Mesothelial cell of epicardium (in vitro differentiated cells): ENCODE results near the gene ZDHHC1. TPM values are rescaled to one million over a fixed set of nuclear protein-coding genes. Genes with fewer than 3 reads are reported as not detected.

Experiments used
- DNase-seq, 2 experiments: peaks; one replicate each; pipeline ENCODE4 v3.0.0; 2021; ENCODE audit warnings: low spot score in 2 of 2; ENCODE audit not compliant: unreplicated experiment in 2 of 2
- H3K27ac Mint-ChIP-seq: 2 replicates; pipeline ENCODE4 v1.8.0; 2021; ENCODE audit warnings: mixed read lengths
- H3K27me3 Mint-ChIP-seq: 2 replicates; pipeline ENCODE4 v1.8.0; 2021; ENCODE audit warnings: low read depth, mixed read lengths
- H3K36me3 Mint-ChIP-seq: 2 replicates; pipeline ENCODE4 v1.8.0; 2021; ENCODE audit warnings: mixed read lengths
- H3K4me1 Mint-ChIP-seq: 2 replicates; pipeline ENCODE4 v1.8.0; 2021; ENCODE audit warnings: mixed read lengths
- H3K4me3 Mint-ChIP-seq: 2 replicates; pipeline ENCODE4 v1.8.0; 2021; ENCODE audit warnings: mild to moderate bottlenecking, moderate library complexity, mixed read lengths
- H3K9me3 Mint-ChIP-seq: 2 replicates; pipeline ENCODE4 v1.8.0; 2021; ENCODE audit warnings: mixed read lengths
- CTCF ChIP-seq: fragments of 200-600 bp; sonication (generic); IDR thresholded peaks from one replicate; pipeline ENCODE4 v1.5.0; 2021; ENCODE audit warnings: antibody characterized with exemption; ENCODE audit not compliant: unreplicated experiment
- total RNA-seq: library from RNA; stranded (reverse); gene quantifications from 3 replicates; pipeline ENCODE4 v1.2.1, GENCODE V29; 2021

Gene ZDHHC1
- total RNA-seq, 1 donor from 2014 or later = 15.4 TPM

- peak; percentile 70 for TF ChIP-seq CTCF
- Mint-ChIP-seq H3K4me1 (peaks cover 23% of the 10 kb centered on the region), H3K9me3 (no peaks in the 10 kb centered on the region), H3K27ac (no peak overlapping the region), H3K27me3 (peaks cover 21% of the 10 kb centered on the region), H3K4me3 (no peak overlapping the region), H3K36me3 (no peaks in the 10 kb centered on the region)
- peak; percentile 46 to 81 for DNase-seq
Measured at GRCh38 chr16:67399218-67399733, 17.0 kb downstream of the ZDHHC1 start.

- no peak for TF ChIP-seq CTCF
- Mint-ChIP-seq H3K4me1 (peaks cover 22% of the 10 kb centered on the region), H3K36me3 (no peaks in the 10 kb centered on the region), H3K27me3 (peaks cover 26% of the 10 kb centered on the region), H3K27ac (no peak overlapping the region), H3K9me3 (no peaks in the 10 kb centered on the region), H3K4me3 (no peak overlapping the region)
- no peak for DNase-seq
Measured at GRCh38 chr16:67398546-67399217, 17.6 kb downstream of the ZDHHC1 start.

- H3K4me3 Mint-ChIP-seq = no peak overlapping the region
- H3K27ac Mint-ChIP-seq = no peak overlapping the region
- H3K27me3 Mint-ChIP-seq = peaks cover 32% of the 10 kb centered on the region
- DNase-seq = no peak
- TF ChIP-seq CTCF = no peak
- H3K9me3 Mint-ChIP-seq = no peaks in the 10 kb centered on the region
- H3K4me1 Mint-ChIP-seq = peaks cover 20% of the 10 kb centered on the region
- no peaks in the 10 kb centered on the region for H3K36me3 Mint-ChIP-seq
Measured at GRCh38 chr16:67397812-67398545, 18.3 kb downstream of the ZDHHC1 start.

GRCh38 chr16:67397036-67397801 is 19.1 kb downstream of the ZDHHC1 start:
- DNase-seq = no peak
- Mint-ChIP-seq H3K36me3 (no peaks in the 10 kb centered on the region), H3K27ac (no peak overlapping the region), H3K27me3 (peaks cover 40% of the 10 kb centered on the region), H3K4me3 (no peak overlapping the region), H3K4me1 (peaks cover 23% of the 10 kb centered on the region), H3K9me3 (no peaks in the 10 kb centered on the region)
- TF ChIP-seq CTCF = no peak

GRCh38 chr16:67396159-67397035 is 19.9 kb downstream of the ZDHHC1 start:
- TF ChIP-seq CTCF = no peak
- Mint-ChIP-seq H3K36me3 (no peaks in the 10 kb centered on the region), H3K4me1 (peaks cover 25% of the 10 kb centered on the region), H3K4me3 (peak overlapping the region; percentile 22), H3K27me3 (peaks cover 47% of the 10 kb centered on the region), H3K9me3 (no peaks in the 10 kb centered on the region), H3K27ac (no peak overlapping the region)
- DNase-seq = peak in 1 of 2 experiments; percentile 55
